ENCODE data around the gene PRSS57.

The PRSS57 gene

GRCh38 chr19:651114-651818 is 44.0 kb downstream of the PRSS57 start:
- ATAC-seq: no peak
- no peak for TF ChIP-seq ZFP30 (CRISPR knock-in tag; IDR thresholded peaks at IDR 0.05)
- TF ChIP-seq GLIS3 (CRISPR knock-in tag; IDR thresholded peaks at IDR 0.05): no peak
- no peak for TF ChIP-seq CSDC2 (CRISPR knock-in tag; IDR thresholded peaks at IDR 0.05)
- no peak for TF ChIP-seq TSHZ2 (CRISPR knock-in tag; IDR thresholded peaks at IDR 0.05)
- no peak for TF ChIP-seq ZFP3 (CRISPR knock-in tag; IDR thresholded peaks at IDR 0.05)

- no peak for ATAC-seq
- no peak for TF ChIP-seq PPARA (CRISPR knock-in tag; IDR thresholded peaks at IDR 0.05; ENCODE audit: borderline replicate concordance)
- TF ChIP-seq CSRNP3 (CRISPR knock-in tag; IDR thresholded peaks at IDR 0.05): no peak
- TF ChIP-seq POU6F1 (CRISPR knock-in tag; IDR thresholded peaks at IDR 0.05; ENCODE audit: borderline replicate concordance, low read depth): no peak
- TF ChIP-seq PATZ1 (CRISPR knock-in tag; IDR thresholded peaks at IDR 0.05; ENCODE audit: borderline replicate concordance): no peak
- TF ChIP-seq TSHZ2 (CRISPR knock-in tag; IDR thresholded peaks at IDR 0.05): no peak
- TF ChIP-seq CSDC2 (CRISPR knock-in tag; IDR thresholded peaks at IDR 0.05): no peak
- TF ChIP-seq OSR1 (CRISPR knock-in tag; IDR thresholded peaks at IDR 0.05): no peak
- TF ChIP-seq RARB (CRISPR knock-in tag; IDR thresholded peaks at IDR 0.05): no peak
- TF ChIP-seq ZFP30 (CRISPR knock-in tag; IDR thresholded peaks at IDR 0.05): no peak
- no peak for TF ChIP-seq ZNF70 (CRISPR knock-in tag; IDR thresholded peaks at IDR 0.05)
- no peak for TF ChIP-seq ZC3H10 (CRISPR knock-in tag; IDR thresholded peaks at IDR 0.05)
- TF ChIP-seq GLIS3 (CRISPR knock-in tag; IDR thresholded peaks at IDR 0.05): no peak
These were observed 45.1 kb downstream of the PRSS57 start for GRCh38 chr19:650121-650520.

GRCh38 chr19:648904-649801 is 46.1 kb downstream of the PRSS57 start:
- no peak for ATAC-seq
- TF ChIP-seq OSR1 (CRISPR knock-in tag; IDR thresholded peaks at IDR 0.05): no peak
- TF ChIP-seq PATZ1 (CRISPR knock-in tag; IDR thresholded peaks at IDR 0.05; ENCODE audit: borderline replicate concordance): no peak
- TF ChIP-seq ARNTL (CRISPR knock-in tag; IDR thresholded peaks at IDR 0.05; ENCODE audit: borderline replicate concordance, low read depth): no peak
- TF ChIP-seq TSHZ2 (CRISPR knock-in tag; IDR thresholded peaks at IDR 0.05): no peak
- no peak for TF ChIP-seq ZNF70 (CRISPR knock-in tag; IDR thresholded peaks at IDR 0.05)
- no peak for TF ChIP-seq BACH2 (CRISPR knock-in tag; IDR thresholded peaks at IDR 0.05; ENCODE audit: borderline replicate concordance)
- TF ChIP-seq ZFP30 (CRISPR knock-in tag; IDR thresholded peaks at IDR 0.05): no peak
- no peak for TF ChIP-seq ZNF565 (CRISPR knock-in tag; conservative IDR thresholded peaks at IDR 0.05; ENCODE audit: low read depth)
- no peak for TF ChIP-seq RARB (CRISPR knock-in tag; IDR thresholded peaks at IDR 0.05)
- TF ChIP-seq PPARA (CRISPR knock-in tag; IDR thresholded peaks at IDR 0.05; ENCODE audit: borderline replicate concordance): no peak
- no peak for TF ChIP-seq ISL1 (CRISPR knock-in tag; IDR thresholded peaks at IDR 0.05)
